GM19023 (cell line): ENCODE measurements around the gene PPL.
"Not testable (repeated sequence)": the region's sequence is repeated elsewhere in the genome, so short reads cannot be mapped to it uniquely, and the experiment has no call there.

ENCODE experiments used
- ATAC-seq: cut with Tn5 transposase; IDR thresholded peaks from one replicate; pipeline ENCODE4 v1.9.1; 2021; ENCODE audit warnings: mild to moderate bottlenecking, moderate library complexity; ENCODE audit not compliant: unreplicated experiment

PPL gene

GRCh38 chr16:4958510-4959438, 21.8 kb upstream of the PPL start:
- peak; percentile 3 for ATAC-seq

GRCh38 chr16:4957720-4958509, 21.0 kb upstream of the PPL start, which contains the start of gene SEC14L5:
SEC14L5 (plus strand) TSS chr16:4958330; CDS start chr16:4959324, 994 bp downstream.
- peak; percentile 49 for ATAC-seq

GRCh38 chr16:4957420-4957719, 20.4 kb upstream of the PPL start:
- no peak for ATAC-seq

GRCh38 chr16:4954714-4955113, 17.8 kb upstream of the PPL start:
- no peak for ATAC-seq

- ATAC-seq = not testable (repeated sequence)
Observed at GRCh38 chr16:4951583-4951982, 14.6 kb upstream of the PPL start.

- ATAC-seq = no peak
Observed at GRCh38 chr16:4949986-4950385, 13.0 kb upstream of the PPL start.

- no peak for ATAC-seq
Observed at GRCh38 chr16:4948903-4949766, 12.2 kb upstream of the PPL start.

- ATAC-seq = no peak
Observed at GRCh38 chr16:4947722-4948503, 11.0 kb upstream of the PPL start.

GRCh38 chr16:4946917-4947316, 10.0 kb upstream of the PPL start:
- ATAC-seq = no peak

GRCh38 chr16:4945560-4946502, 8.9 kb upstream of the PPL start:
- no peak for ATAC-seq

GRCh38 chr16:4944333-4945281, 7.7 kb upstream of the PPL start:
- no peak for ATAC-seq

- ATAC-seq = no peak
Observed at GRCh38 chr16:4942481-4942880, 5.5 kb upstream of the PPL start.

- no peak for ATAC-seq
Observed at GRCh38 chr16:4940719-4941118, 3.8 kb upstream of the PPL start.

- ATAC-seq = no peak
Observed at GRCh38 chr16:4938683-4939030, 1.7 kb upstream of the PPL start.

- ATAC-seq = no peak
Observed at GRCh38 chr16:4937782-4938682, 1.1 kb upstream of the PPL start.

- no peak for ATAC-seq
Observed at GRCh38 chr16:4936181-4936990, 562 bp downstream of the PPL start.
